Liver (tissue), 3 donors: ENCODE data around the gene RECK.

Experiments
- ATF3 ChIP-seq: IDR thresholded peaks from 2 replicates; pipeline ENCODE4 v1.6.1; 2016; ENCODE audit warnings: antibody characterized with exemption
- FOXA1 ChIP-seq: IDR thresholded peaks from 2 replicates; pipeline ENCODE4 v1.6.1; 2016; ENCODE audit warnings: antibody characterized with exemption
- JUND ChIP-seq, 2 donors: IDR thresholded peaks; 2 replicates each; pipeline ENCODE4 v1.6.1; 2016; ENCODE audit warnings: antibody characterized with exemption in 2 of 2
- RAD21 ChIP-seq, 2 donors: IDR thresholded peaks; 2 replicates each; pipeline ENCODE4 v1.6.1; 2016; ENCODE audit warnings: antibody characterized with exemption in 2 of 2, mild to moderate bottlenecking in 2 of 2
- REST ChIP-seq: IDR thresholded peaks from 2 replicates; pipeline ENCODE4 v1.6.1; 2016; ENCODE audit warnings: antibody characterized with exemption, mild to moderate bottlenecking
- SP1 ChIP-seq: IDR thresholded peaks from 2 replicates; pipeline ENCODE4 v1.6.1; 2018; ENCODE audit warnings: antibody characterized with exemption, mild to moderate bottlenecking
- TAF1 ChIP-seq: conservative IDR thresholded peaks from 2 replicates; pipeline ENCODE4 v1.6.1; 2016; ENCODE audit warnings: antibody characterized with exemption, mild to moderate bottlenecking
- TF ChIP-seq, protein P1 (sequence below): fragments of 150-350 bp; IDR thresholded peaks from 2 replicates; pipeline ENCODE4 v1.5.1; 2017; ENCODE audit warnings: improper control_type of control experiment, low read depth, low read length; ENCODE audit not compliant: missing input control
- TF ChIP-seq, protein P2 (sequence below): IDR thresholded peaks from 2 replicates; pipeline ENCODE4 v1.6.1; 2016; ENCODE audit warnings: antibody characterized with exemption
- TF ChIP-seq, protein P3 (sequence below): IDR thresholded peaks from 2 replicates; pipeline ENCODE4 v1.6.1; 2016; ENCODE audit warnings: antibody characterized with exemption
- donor health status: healthy.
- donor health status: healthy.

GRCh38 chr9:36128349-36128748 is 91.6 kb downstream of the RECK start:
- TF ChIP-seq TAF1 (no peak), RAD21 (IDR thresholded peaks at IDR 0.05) (no peak), ATF3 (no peak), SP1 (no peak), JUND (IDR thresholded peaks at IDR 0.05) (no peak), FOXA1 (no peak), REST (no peak)
- TF ChIP-seq, protein P1, sequence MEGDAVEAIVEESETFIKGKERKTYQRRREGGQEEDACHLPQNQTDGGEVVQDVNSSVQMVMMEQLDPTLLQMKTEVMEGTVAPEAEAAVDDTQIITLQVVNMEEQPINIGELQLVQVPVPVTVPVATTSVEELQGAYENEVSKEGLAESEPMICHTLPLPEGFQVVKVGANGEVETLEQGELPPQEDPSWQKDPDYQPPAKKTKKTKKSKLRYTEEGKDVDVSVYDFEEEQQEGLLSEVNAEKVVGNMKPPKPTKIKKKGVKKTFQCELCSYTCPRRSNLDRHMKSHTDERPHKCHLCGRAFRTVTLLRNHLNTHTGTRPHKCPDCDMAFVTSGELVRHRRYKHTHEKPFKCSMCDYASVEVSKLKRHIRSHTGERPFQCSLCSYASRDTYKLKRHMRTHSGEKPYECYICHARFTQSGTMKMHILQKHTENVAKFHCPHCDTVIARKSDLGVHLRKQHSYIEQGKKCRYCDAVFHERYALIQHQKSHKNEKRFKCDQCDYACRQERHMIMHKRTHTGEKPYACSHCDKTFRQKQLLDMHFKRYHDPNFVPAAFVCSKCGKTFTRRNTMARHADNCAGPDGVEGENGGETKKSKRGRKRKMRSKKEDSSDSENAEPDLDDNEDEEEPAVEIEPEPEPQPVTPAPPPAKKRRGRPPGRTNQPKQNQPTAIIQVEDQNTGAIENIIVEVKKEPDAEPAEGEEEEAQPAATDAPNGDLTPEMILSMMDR, result no peak
- TF ChIP-seq, protein P2, sequence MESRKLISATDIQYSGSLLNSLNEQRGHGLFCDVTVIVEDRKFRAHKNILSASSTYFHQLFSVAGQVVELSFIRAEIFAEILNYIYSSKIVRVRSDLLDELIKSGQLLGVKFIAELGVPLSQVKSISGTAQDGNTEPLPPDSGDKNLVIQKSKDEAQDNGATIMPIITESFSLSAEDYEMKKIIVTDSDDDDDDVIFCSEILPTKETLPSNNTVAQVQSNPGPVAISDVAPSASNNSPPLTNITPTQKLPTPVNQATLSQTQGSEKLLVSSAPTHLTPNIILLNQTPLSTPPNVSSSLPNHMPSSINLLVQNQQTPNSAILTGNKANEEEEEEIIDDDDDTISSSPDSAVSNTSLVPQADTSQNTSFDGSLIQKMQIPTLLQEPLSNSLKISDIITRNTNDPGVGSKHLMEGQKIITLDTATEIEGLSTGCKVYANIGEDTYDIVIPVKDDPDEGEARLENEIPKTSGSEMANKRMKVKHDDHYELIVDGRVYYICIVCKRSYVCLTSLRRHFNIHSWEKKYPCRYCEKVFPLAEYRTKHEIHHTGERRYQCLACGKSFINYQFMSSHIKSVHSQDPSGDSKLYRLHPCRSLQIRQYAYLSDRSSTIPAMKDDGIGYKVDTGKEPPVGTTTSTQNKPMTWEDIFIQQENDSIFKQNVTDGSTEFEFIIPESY, result no peak
- TF ChIP-seq, protein P3, sequence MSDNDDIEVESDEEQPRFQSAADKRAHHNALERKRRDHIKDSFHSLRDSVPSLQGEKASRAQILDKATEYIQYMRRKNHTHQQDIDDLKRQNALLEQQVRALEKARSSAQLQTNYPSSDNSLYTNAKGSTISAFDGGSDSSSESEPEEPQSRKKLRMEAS, result no peak
